ENCODE results near the gene KCNQ4. TPM values are rescaled to one million over a fixed set of nuclear protein-coding genes. Genes with fewer than 3 reads are reported as not detected.

Gene KCNQ4
- total RNA-seq, 2 donors from 2014 or later = 1.8 to 1.9 TPM

GRCh38 chr1:40857737-40858136, 74.2 kb downstream of the KCNQ4 start:
- H3K9ac ChIP-seq (ENCODE audit: low read depth in 2 of 2, low read length in 2 of 2) = no peak overlapping the region
- H3K4me1 ChIP-seq = no peaks in the 10 kb centered on the region
- intact Hi-C loops (cut with DNase I) = no loop called here
- H3K4me3 ChIP-seq = no peak overlapping the region
- DNase-seq = no peak
- no peaks in the 10 kb centered on the region for H3K9me3 ChIP-seq
- no peak for TF ChIP-seq CTCF (IDR thresholded peaks at IDR 0.05)
- H3K36me3 ChIP-seq = no peaks in the 10 kb centered on the region
- H3K27me3 ChIP-seq = peaks cover 10% of the 10 kb centered on the region
- no peak overlapping the region for H3K27ac ChIP-seq

DNA sequence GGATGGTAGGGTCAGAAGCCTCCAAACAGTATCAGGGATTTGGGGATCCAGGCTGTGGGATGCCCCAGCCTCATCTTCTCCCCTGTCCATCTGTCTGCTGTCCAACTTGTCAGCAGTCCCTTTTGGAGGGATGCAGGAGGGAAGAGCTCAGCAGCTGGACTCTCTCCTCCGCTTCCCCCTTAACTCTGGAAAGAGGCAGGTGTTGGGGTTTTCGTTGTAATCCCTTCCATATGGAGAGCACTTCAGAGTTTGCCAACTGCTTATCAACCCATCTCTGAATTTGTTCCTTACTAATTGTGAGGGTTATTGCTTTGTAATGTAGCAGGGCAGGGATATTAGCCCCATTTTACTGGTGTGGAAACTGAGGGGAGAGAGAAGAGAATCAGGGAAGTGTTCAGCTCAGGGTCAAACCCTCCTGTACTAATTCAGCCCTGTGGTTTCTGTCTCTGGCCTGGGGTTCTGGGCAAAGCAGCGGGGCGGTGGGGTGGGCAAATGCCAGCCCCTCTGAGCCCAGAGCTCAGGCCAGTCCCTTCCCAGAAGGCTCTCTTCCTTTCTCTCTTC, 75.3 kb downstream of the KCNQ4 start:
- TF ChIP-seq CTCF (IDR thresholded peaks at IDR 0.05) = no peak
- no peak overlapping the region for H3K27ac ChIP-seq
- no peaks in the 10 kb centered on the region for H3K4me1 ChIP-seq
- no peak overlapping the region for H3K9ac ChIP-seq (ENCODE audit: low read depth in 2 of 2, low read length in 2 of 2)
- no peaks in the 10 kb centered on the region for H3K36me3 ChIP-seq
- H3K9me3 ChIP-seq = no peaks in the 10 kb centered on the region
- intact Hi-C loops (cut with DNase I) = no loop called here
- H3K4me3 ChIP-seq = no peak overlapping the region
- no peak for DNase-seq
- H3K27me3 ChIP-seq = peaks cover 10% of the 10 kb centered on the region

GRCh38 chr1:40860706-40861223, 77.2 kb downstream of the KCNQ4 start:
- Histone ChIP-seq H3K4me1 (no peaks in the 10 kb centered on the region), H3K4me3 (peak overlapping the region; percentile 49), H3K9me3 (no peaks in the 10 kb centered on the region), H3K27me3 (peaks cover 10% of the 10 kb centered on the region), H3K36me3 (no peaks in the 10 kb centered on the region), H3K9ac (ENCODE audit: low read depth in 2 of 2, low read length in 2 of 2) (peak overlapping the region; percentile 61 to 89), H3K27ac (no peak overlapping the region)
- intact Hi-C loops (cut with DNase I) = loop anchor here (5.0 kb wide), 1 partner anchor 193 kb away; the partner anchor contains the start of gene RIMS3
- no peak for DNase-seq
- TF ChIP-seq CTCF (IDR thresholded peaks at IDR 0.05) = no peak

- Histone ChIP-seq H3K27me3 (peaks cover 10% of the 10 kb centered on the region), H3K27ac (no peak overlapping the region), H3K4me3 (peak overlapping the region; percentile 73), H3K9ac (ENCODE audit: low read depth in 2 of 2, low read length in 2 of 2) (peak overlapping the region; percentile 61 to 89), H3K36me3 (no peaks in the 10 kb centered on the region), H3K9me3 (no peaks in the 10 kb centered on the region), H3K4me1 (no peaks in the 10 kb centered on the region)
- no peak for TF ChIP-seq CTCF (IDR thresholded peaks at IDR 0.05)
- peak; percentile 38 for DNase-seq
- intact Hi-C loops (cut with DNase I) = loop anchor here (5.0 kb wide), 1 partner anchor 194 kb away; the partner anchor contains the start of gene RIMS3
Measured at GRCh38 chr1:40861224-40862003, 77.8 kb downstream of the KCNQ4 start.

GRCh38 chr1:40862008-40862863, 78.6 kb downstream of the KCNQ4 start, which contains the start of gene CITED4:
CITED4 (minus strand) TSS chr1:40862363; CDS start chr1:40862127, 236 bp downstream.
- Histone ChIP-seq H3K9ac (ENCODE audit: low read depth in 2 of 2, low read length in 2 of 2) (peak within 1 kb of the TSS; percentile 64 to 89), H3K27ac (peak within 1 kb of the TSS; percentile 16), H3K4me1 (no peaks in the 10 kb centered on the region), H3K4me3 (peak within 1 kb of the TSS; percentile 73), H3K27me3 (peaks cover 10% of the 10 kb centered on the region), H3K9me3 (no peaks in the 10 kb centered on the region), H3K36me3 (no peaks in the 10 kb centered on the region)
- intact Hi-C loops (cut with DNase I) = loop anchor here (5.0 kb wide), 1 partner anchor 195 kb away; the partner anchor contains the start of gene RIMS3
- no peak for TF ChIP-seq CTCF (IDR thresholded peaks at IDR 0.05)
- peak; percentile 95 for DNase-seq

Data from colonic mucosa (tissue), 4 donors.